ELR (cell line): ENCODE data around the gene PTPRN2.
"Not testable (repeated sequence)": the region's sequence is repeated elsewhere in the genome, so short reads cannot be mapped to it uniquely, and the experiment has no call there.

Experiments used
- DNase-seq: peaks from one replicate; pipeline ENCODE4 v3.0.0-alpha.2; 2015; ENCODE audit warnings: low read depth

Gene PTPRN2

DNA sequence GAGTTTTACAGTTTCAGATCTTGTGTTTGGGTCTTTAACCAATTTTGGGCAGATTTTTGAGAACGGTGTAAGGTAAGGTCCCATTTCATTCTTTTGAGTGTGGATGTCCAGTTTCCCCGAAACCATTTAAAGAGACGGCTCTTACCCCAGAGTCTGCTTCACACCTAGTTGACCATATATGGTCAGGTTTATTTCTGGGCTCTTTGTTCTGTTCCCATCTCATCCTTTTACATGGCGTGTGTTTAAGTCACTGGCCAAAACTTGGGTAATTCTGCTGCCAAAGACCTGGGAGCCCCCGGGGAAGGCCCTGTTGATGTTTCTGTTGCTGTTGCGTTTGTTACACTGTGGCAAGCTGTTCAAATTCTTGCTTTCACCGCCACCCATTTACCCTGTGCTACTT lies 120.1 kb downstream of the PTPRN2 start:
- no peak for DNase-seq

DNA sequence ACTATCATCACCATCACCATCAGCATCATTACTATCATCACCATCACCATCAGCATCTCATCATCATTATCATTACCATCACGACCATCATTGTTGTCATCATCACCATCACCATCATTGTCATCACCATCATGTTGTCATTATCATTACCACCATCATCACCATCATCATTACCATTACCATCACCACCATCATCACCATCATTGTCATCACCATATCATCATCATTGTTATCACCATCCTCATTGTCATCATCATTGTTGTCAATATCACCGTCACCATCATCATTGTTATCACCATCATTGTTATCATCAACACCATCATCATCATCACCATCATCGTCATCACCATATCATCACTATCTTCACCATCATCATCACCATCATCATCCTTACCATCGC lies 124.3 kb downstream of the PTPRN2 start:
- no peak for DNase-seq

- no peak for DNase-seq
Observed at GRCh38 chr7:158461824-158462223, 125.8 kb downstream of the PTPRN2 start.

DNA sequence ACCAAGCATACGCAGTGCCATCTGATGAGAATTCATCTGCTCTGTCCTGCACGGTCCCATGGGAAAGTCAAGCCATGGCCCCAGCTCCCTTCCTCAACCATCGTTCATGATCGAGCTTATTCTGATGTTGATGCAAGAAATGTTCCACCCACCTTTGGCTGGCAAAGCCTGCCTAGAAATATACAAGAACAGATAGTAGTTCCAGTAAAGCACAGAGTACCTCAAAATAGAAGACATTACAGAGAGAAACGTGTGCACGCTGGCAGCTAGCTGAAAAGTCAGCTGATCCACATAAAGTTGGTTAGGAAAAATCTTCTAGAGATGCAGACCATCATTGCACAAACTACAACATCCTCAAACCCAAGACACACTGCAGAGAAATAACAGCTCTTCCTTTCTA lies 127.0 kb downstream of the PTPRN2 start:
- DNase-seq = no peak

DNA sequence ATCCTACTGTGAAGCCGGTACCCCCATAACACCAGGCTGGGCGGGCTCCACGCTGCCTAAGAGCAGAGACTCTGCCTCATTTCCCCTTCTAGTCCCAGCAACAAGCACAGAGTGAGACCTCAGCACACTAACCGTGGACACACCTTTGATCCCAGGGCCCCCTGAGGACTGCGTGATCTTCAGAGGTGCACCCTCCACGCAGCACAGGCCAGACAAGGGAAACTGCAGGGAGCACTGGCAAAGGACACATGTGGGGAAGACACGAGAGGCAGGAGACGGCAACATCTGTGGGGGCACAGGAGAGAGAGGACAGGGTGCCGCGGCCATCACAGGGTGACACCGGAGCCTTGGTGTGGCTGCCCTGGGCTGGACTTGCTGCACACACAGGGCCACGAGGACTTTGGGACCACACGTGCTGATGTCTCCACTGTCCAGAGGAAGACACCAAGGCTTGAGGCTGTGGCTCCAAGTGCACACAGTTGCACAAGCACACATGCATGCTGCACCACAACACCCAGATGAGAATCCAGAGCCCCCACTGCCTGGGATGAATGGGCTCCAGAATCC lies 128.8 kb downstream of the PTPRN2 start:
- no peak for DNase-seq

- no peak for DNase-seq
Observed at GRCh38 chr7:158458096-158458495, 129.5 kb downstream of the PTPRN2 start.

DNA sequence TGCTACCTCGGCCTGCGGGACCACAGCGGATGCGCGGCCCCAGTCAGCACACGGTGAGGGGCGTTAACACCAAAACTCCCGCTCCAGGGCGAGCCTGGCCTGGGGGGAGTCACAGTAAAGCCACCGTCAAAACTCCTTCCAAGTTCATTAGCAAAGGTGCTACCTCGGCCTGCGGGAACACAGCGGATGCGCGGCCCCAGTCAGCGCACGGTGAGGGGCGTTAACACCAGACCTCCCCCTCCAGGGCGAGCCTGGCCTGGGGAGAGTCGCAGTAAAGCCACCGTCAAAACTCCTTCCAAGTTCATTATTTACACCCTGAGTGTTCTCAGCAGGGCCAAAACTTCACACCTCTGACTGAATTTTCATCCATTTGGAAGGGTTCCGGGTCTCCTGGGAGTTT lies 130.0 kb downstream of the PTPRN2 start:
- DNase-seq = not testable (repeated sequence)

DNA sequence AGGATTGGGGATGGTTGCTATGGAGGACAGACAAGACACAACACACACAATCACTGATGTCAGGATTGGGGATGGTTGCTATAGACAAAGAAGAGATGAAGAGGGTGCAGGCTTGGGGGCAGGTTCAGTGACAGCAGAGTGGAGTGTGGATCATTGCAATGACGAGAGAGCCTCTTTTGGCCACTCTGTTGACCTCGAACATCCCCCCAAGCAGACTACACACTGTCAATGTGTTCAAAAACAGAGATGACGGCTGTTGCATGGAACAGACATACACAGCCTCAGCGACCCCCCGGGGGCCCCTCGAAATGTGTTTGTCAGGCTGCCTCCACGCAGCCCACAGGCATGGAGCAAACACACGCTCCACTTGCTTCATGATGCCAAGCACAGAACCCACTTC lies 133.0 kb downstream of the PTPRN2 start:
- no peak for DNase-seq

DNA sequence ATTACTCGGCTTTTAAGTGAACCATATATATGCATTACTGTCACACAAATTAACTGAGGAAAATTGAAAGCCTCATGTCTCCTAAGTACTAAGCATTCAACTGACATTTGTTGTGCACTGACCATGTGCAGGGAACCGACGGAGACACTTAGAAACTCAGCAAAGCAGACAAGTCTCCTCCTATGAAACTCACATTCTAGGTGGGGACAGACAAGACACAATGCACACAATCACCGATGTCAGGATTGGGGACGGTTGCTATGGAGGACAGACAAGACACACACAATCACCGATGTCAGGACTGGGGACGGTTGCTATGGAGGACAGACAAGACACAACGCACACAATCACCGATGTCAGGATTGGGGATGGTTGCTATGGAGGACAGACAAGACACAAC lies 134.0 kb downstream of the PTPRN2 start:
- DNase-seq = no peak

DNA sequence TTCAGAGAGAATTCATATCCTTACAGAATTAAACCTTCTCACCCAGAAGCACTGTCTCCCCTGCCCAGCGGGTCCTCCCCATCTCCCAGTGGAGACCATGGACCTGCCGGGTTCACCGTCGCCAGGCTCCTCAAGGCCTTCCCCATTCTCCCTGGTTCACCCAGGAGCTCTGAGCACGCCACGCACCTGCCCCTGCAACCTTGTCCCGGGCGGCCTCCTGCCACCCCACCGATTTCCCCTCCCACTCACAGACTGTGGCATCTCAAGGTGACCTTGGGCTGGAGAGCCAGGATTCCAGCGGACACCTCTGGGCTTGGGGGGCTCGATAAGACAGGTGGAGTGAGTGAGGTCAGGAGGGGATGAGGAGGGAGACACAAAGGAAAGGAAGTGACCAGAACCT lies 135.3 kb downstream of the PTPRN2 start:
- DNase-seq = no peak

DNA sequence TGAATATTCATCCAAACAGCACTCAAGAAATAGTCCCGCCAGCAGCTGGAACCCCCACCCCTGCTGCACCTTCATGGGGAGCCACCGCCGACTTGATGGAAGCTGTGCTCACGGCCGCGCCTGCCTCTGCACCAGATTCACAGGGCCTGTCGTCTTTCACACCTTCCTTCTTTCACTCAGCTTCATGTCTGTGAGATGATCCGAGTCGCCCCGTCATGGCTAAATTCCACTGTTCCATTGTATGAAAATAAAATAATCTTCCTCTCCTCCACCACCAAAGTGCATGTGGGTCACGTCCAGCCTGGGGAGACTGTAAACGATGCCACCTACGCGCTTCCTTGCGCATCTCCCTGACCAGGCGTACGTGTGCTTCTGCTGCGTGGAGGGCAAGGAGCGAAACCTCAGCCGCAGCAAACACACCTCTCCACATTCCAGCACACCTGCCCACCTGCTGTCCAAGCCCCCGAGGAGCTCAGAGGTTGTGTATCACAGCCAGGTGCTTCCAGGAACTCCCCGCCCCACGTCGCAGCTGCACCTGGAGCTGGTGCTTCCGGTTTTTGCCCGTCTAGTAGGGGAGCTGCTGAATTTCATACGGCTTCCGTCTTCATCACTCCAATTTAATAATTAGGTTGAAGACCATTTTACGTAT lies 137.0 kb downstream of the PTPRN2 start:
- no peak for DNase-seq

GRCh38 chr7:158449942-158450341 lies 137.7 kb downstream of the PTPRN2 start:
- no peak for DNase-seq

DNA sequence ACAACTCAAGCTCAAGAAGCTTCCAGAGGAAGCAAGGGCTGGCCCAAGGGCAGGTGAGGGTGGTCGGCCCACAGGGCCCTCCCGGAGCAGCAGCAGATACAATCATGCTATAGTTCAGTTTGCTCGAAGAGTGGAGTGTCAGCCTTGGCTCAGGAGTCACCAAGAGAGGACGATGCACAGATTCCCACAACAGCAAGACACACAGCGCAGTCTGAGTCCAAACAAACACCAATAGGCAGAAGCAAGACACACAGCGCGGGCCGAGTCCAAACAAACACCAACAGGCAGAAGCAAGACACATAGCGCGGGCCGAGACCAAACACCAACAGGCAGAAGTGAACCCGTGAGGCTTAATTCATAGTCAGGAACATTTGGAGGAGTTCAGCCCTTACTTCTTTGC lies 138.4 kb downstream of the PTPRN2 start:
- no peak for DNase-seq

DNA sequence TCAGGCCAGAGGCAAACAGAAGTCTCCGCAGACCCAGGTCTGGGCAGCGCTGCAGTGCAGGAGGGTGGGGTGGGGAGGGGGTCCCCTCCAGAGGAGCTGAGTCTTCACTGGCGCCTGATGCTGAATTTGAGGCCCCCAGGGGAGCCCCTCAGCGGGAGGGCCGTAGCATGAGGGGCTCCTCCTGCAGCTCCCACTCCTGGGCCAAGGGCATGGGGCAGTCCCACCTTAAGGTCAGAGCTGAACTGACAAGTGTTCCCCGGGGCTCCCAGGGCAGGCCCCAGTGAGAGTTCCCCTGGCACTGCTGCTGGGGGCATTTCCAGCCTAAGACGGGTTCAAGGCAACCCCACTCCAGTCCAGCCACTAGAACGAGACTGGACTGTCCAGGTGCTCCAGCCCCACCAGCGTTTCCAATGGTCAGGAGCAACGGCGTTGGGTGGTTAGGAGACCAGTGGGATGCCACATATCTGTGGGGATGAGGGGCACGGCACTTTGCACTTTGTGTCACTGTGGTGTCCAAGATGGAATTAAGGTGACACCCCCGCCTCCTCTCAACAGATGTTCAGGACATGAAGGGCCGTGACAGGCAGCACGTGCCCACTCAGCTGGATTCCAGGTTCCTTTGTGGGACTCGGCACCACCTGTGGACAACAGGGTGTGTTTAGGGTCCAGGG lies 139.1 kb downstream of the PTPRN2 start:
- DNase-seq = no peak

- DNase-seq = no peak
Observed at GRCh38 chr7:158447506-158448171, 140.0 kb downstream of the PTPRN2 start.

- no peak for DNase-seq
Observed at GRCh38 chr7:158447151-158447505, 140.5 kb downstream of the PTPRN2 start.

- DNase-seq = no peak
Observed at GRCh38 chr7:158446706-158447105, 140.9 kb downstream of the PTPRN2 start.

GRCh38 chr7:158446281-158446680 lies 141.3 kb downstream of the PTPRN2 start:
- no peak for DNase-seq

DNA sequence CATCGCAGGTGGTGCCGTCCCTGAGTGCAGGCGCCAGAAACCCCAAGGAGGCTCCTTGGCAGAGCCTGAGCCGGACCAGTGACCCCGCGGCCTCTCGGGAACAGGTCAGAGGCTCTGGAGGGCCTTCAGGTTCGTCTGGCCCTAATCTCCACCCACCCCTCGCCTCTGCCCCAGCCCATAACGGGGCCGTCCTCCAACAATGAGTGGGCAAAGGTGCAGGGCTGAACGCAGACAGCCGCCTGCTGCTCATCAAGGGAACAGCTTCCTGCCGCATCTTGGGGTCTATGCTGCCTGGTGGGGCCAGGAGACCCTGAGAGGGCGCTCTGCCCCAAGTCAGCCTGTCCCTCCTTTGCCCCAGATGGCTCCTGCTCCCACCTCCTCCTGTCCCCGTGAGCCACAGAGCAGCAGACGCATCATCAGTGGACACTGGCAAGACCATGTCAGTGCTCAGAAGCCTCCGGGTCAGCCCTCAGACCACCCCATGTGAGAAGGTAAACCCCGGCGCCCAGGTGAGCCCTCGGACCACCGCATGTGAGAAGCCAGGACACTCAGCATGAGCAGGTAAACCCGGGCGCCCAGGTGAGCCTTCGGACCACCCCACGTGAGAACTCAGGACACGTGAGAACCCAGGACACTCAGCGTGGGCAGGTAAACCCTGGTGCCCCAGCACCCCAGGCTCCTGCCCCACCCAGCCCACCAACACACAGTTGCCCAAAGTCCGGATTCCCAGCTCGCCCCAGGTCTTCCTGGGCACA lies 142.0 kb downstream of the PTPRN2 start:
- no peak for DNase-seq

GRCh38 chr7:158444501-158445420 lies 142.9 kb downstream of the PTPRN2 start:
- DNase-seq = no peak

GRCh38 chr7:158443688-158444483 lies 143.7 kb downstream of the PTPRN2 start:
- DNase-seq = no peak
